ENCODE results near the gene ANKRD7. TPM values are rescaled to one million over a fixed set of nuclear protein-coding genes. Genes with fewer than 3 reads are reported as not detected.

Gene ANKRD7
- total RNA-seq, 4 donors from 2014 or later: 1.5 to 3.0 (median 2.9) TPM; not detected in 1

DNA sequence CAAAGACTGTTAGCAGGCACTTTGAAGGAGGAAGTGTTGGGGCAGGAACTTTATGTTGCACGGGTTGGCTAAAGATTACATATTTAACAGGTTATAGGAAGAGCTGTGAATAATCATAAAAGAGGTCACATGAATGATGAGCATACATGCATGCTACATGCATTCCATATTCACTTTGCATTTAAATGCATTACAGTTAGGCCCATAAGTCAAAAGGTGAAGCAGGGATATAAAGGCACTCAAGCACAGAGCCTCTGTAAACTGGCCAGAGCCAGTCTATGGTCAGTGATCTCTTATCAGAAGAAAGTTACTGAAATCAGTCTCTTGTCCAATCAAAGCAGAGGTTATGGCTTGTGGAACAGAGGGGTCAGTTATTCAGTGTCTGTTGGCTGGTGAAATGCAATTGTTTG is 7.3 kb upstream of the ANKRD7 start:
- Histone ChIP-seq H3K27ac (no peak overlapping the region), H3K4me1 (peaks cover 0 to 7% (median 0%) of the 10 kb centered on the region in 3 donors), H3K27me3 (no peaks in the 10 kb centered on the region), H3K36me3 (no peaks in the 10 kb centered on the region), H3K9me3 (no peaks in the 10 kb centered on the region), H3K4me3 (no peak overlapping the region)
- no peak for TF ChIP-seq POLR2A (IDR thresholded peaks at IDR 0.05)
- TF ChIP-seq, protein P1, sequence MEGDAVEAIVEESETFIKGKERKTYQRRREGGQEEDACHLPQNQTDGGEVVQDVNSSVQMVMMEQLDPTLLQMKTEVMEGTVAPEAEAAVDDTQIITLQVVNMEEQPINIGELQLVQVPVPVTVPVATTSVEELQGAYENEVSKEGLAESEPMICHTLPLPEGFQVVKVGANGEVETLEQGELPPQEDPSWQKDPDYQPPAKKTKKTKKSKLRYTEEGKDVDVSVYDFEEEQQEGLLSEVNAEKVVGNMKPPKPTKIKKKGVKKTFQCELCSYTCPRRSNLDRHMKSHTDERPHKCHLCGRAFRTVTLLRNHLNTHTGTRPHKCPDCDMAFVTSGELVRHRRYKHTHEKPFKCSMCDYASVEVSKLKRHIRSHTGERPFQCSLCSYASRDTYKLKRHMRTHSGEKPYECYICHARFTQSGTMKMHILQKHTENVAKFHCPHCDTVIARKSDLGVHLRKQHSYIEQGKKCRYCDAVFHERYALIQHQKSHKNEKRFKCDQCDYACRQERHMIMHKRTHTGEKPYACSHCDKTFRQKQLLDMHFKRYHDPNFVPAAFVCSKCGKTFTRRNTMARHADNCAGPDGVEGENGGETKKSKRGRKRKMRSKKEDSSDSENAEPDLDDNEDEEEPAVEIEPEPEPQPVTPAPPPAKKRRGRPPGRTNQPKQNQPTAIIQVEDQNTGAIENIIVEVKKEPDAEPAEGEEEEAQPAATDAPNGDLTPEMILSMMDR (IDR thresholded peaks at IDR 0.05): no peak
- TF ChIP-seq EP300 (IDR thresholded peaks at IDR 0.05): no peak
- 64 to 73% methylated on average over 1 of the region's 1 CpG for WGBS, 2 donors (ENCODE audit: low coverage in 1 of 2)
- no peak for ATAC-seq

DNA sequence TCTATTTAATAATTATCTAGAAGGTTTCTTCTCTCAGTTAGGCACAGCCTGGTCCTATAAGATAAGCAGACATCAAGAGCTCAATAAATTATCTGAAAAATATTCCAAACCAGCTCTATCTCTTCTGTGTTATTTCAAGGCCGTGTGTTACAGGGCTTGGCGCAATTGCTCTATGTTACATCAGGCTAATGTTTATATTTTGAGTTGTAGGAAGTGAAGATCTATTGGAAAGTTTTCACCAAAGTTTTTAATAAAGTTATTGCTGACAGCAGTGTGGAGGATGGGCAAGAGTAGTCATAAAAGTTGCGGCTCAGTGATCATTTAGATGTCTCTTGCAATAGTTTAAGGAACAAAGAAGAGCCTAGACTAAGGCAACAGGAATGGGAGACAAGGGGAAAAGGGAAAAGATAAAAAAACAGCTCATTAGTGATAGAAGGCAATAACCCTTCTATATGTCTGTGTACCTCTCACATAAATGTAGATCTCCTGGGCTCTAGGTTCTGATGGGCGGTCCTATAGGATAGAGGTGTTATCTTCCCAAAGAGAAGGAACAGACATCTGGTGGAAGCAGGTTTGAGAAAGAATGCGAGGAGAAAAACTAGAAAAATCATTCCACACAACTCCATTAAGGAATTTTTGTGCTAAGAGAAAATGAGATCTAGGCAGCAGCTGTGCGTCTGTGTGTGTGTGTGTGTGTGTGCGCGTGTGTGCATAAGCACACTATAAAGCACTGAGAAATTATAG is 5.9 kb upstream of the ANKRD7 start:
- Histone ChIP-seq H3K4me3 (no peak overlapping the region), H3K27ac (no peak overlapping the region), H3K27me3 (no peaks in the 10 kb centered on the region), H3K36me3 (no peaks in the 10 kb centered on the region), H3K4me1 (peaks cover 0 to 7% (median 0%) of the 10 kb centered on the region in 3 donors), H3K9me3 (no peaks in the 10 kb centered on the region)
- 63 to 78% methylated on average over 6 to 8 of the region's 8 CpGs for WGBS, 2 donors (ENCODE audit: low coverage in 1 of 2)
- no peak for ATAC-seq
- TF ChIP-seq, protein P1 (IDR thresholded peaks at IDR 0.05): no peak
- no peak for TF ChIP-seq POLR2A (IDR thresholded peaks at IDR 0.05)
- no peak for TF ChIP-seq POLR2AphosphoS5 (IDR thresholded peaks at IDR 0.05)
- no peak for TF ChIP-seq EP300 (IDR thresholded peaks at IDR 0.05)

DNA sequence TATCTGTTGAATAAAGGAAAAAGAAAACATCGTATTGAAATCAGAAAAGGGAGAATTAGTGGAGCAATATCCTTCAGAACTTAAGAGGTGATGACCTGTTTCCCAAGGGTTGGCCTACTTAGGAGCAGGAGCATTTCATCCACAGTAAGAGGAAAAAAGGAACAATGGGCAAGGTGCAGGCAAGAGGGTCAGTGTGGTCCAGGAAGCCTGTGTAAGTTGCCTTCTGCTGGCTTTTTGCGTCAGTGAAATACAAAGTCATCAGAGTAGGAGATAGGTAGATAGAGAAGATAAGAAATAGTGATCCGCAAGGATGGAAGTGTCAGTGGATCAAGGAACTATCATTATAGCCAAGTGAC is 5.4 kb upstream of the ANKRD7 start:
- ATAC-seq: no peak
- Histone ChIP-seq H3K9me3 (no peaks in the 10 kb centered on the region), H3K27me3 (no peaks in the 10 kb centered on the region), H3K4me1 (peaks cover 0 to 2% (median 0%) of the 10 kb centered on the region in 3 donors), H3K27ac (no peak overlapping the region), H3K36me3 (no peaks in the 10 kb centered on the region), H3K4me3 (no peak overlapping the region)
- WGBS, 2 donors (ENCODE audit: low coverage in 1 of 2): 90 to 98% methylated on average over 2 to 3 of the region's 3 CpGs
- TF ChIP-seq POLR2A (IDR thresholded peaks at IDR 0.05): no peak
- no peak for TF ChIP-seq POLR2AphosphoS5 (IDR thresholded peaks at IDR 0.05)
- no peak for TF ChIP-seq EP300 (IDR thresholded peaks at IDR 0.05)
- TF ChIP-seq, protein P1 (IDR thresholded peaks at IDR 0.05): no peak

DNA sequence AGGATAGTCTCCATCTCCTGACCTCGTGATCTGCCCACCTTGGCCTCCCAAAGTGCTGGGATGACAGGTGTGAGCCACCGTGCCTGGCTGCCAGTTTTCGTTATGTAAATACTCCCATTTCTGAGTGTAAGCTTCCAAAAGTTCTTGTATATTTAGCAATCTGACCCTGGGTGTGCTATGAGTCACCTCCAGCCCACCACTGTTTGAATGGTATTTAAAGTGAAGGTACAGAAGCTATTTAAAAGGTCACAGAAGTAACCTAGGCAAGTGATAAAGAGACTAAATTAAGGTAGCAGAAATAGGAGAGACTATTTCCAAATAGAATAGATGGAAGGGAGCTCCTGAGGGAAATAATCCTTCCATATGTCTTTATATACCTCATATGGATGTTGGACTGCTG is 3.9 kb upstream of the ANKRD7 start:
- ATAC-seq: no peak
- no peaks in the 10 kb centered on the region for H3K9me3 ChIP-seq
- WGBS, 2 donors (ENCODE audit: low coverage in 1 of 2): 10 to 80% methylated on average over 1 to 2 of the region's 3 CpGs
- no peak overlapping the region for H3K4me3 ChIP-seq
- no peaks in the 10 kb centered on the region for H3K4me1 ChIP-seq
- TF ChIP-seq POLR2A (IDR thresholded peaks at IDR 0.05) (no peak), POLR2AphosphoS5 (IDR thresholded peaks at IDR 0.05) (no peak), EP300 (IDR thresholded peaks at IDR 0.05) (no peak)
- TF ChIP-seq, protein P1 (IDR thresholded peaks at IDR 0.05): no peak
- no peaks in the 10 kb centered on the region for H3K36me3 ChIP-seq
- no peaks in the 10 kb centered on the region for H3K27me3 ChIP-seq
- H3K27ac ChIP-seq: no peak overlapping the region

DNA sequence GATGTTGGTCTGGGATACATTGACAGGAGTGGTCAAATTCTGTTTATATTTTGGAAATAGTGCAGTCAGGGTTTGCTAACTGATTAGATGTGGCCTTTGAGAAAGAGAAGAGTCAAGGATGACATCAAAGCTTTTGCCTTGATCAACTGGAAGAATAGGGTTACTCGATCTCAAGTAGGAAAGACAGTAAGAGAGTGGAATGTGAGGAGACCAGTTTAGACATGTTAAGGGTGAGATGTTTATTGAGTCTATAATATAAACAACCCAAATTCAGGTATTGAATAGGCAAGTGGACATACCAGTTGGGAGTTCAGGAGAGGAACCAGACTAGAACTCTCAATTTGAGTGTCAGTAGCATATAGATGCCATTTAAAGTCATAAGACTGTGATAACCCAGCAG is 1.9 kb upstream of the ANKRD7 start:
- no peak overlapping the region for H3K27ac ChIP-seq
- H3K4me1 ChIP-seq: no peaks in the 10 kb centered on the region
- no peak for ATAC-seq
- no peak overlapping the region for H3K4me3 ChIP-seq
- H3K36me3 ChIP-seq: no peaks in the 10 kb centered on the region
- H3K9me3 ChIP-seq: no peaks in the 10 kb centered on the region
- H3K27me3 ChIP-seq: no peaks in the 10 kb centered on the region
- TF ChIP-seq, protein P1 (IDR thresholded peaks at IDR 0.05): no peak
- TF ChIP-seq POLR2AphosphoS5 (IDR thresholded peaks at IDR 0.05) (no peak), POLR2A (IDR thresholded peaks at IDR 0.05) (no peak), EP300 (IDR thresholded peaks at IDR 0.05) (no peak)
- WGBS, 2 donors (ENCODE audit: low coverage in 1 of 2): 86 to 89% methylated on average over 1 of the region's 1 CpG
